ENCODE data around the gene UMAD1.

DNA sequence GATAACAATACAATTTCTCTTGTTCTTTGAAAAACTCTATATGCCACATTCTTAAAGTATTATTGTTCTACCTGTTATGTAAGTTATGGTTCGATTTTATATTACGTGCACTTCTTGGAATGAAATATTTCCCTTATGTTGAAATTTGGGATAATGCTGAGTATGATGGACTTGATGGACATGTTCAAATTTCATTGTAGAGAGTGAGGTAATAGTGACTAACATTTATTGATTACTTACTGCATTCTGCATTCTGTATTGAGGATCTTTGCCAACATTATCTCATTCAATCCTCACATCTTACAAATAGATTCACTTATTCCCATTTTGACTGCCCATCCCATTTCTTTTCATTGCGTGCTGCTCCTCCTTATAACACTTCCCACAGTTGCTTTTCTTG, 208.3 kb downstream of the UMAD1 start:
- TF ChIP-seq POLR2A (IDR thresholded peaks at IDR 0.05) (no peak), POLR2AphosphoS5 (IDR thresholded peaks at IDR 0.05; ENCODE audit: insufficient read depth in 1 of 2, low read depth in 1 of 2) (no peak)
- TF ChIP-seq, protein P1, sequence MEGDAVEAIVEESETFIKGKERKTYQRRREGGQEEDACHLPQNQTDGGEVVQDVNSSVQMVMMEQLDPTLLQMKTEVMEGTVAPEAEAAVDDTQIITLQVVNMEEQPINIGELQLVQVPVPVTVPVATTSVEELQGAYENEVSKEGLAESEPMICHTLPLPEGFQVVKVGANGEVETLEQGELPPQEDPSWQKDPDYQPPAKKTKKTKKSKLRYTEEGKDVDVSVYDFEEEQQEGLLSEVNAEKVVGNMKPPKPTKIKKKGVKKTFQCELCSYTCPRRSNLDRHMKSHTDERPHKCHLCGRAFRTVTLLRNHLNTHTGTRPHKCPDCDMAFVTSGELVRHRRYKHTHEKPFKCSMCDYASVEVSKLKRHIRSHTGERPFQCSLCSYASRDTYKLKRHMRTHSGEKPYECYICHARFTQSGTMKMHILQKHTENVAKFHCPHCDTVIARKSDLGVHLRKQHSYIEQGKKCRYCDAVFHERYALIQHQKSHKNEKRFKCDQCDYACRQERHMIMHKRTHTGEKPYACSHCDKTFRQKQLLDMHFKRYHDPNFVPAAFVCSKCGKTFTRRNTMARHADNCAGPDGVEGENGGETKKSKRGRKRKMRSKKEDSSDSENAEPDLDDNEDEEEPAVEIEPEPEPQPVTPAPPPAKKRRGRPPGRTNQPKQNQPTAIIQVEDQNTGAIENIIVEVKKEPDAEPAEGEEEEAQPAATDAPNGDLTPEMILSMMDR (IDR thresholded peaks at IDR 0.05), result no peak

Data from vagina (tissue), 2 donors.